Ishikawa (cell line): ENCODE measurements around the gene SPRY4.

Experiments used
- CEBPB ChIP-seq: IDR thresholded peaks from 2 replicates; pipeline ENCODE4 v1.6.1; 2012
- CREB1 ChIP-seq: IDR thresholded peaks from 2 replicates; pipeline ENCODE4 v1.6.1; 2012; ENCODE audit warnings: low read depth
- EGR1 ChIP-seq: IDR thresholded peaks from 2 replicates; pipeline ENCODE4 v1.6.1; 2012
- EP300 ChIP-seq: IDR thresholded peaks from 2 replicates; pipeline ENCODE4 v1.6.1; 2012; ENCODE audit warnings: borderline replicate concordance
- FOXM1 ChIP-seq: IDR thresholded peaks from 2 replicates; pipeline ENCODE4 v1.6.1; 2012; ENCODE audit warnings: low read depth, borderline replicate concordance
- MAX ChIP-seq: IDR thresholded peaks from 2 replicates; pipeline ENCODE4 v1.6.1; 2012
- NFIC ChIP-seq: IDR thresholded peaks from 2 replicates; pipeline ENCODE4 v1.6.1; 2012
- RAD21 ChIP-seq: IDR thresholded peaks from 2 replicates; pipeline ENCODE4 v1.6.1; 2012; ENCODE audit warnings: low read depth
- REST ChIP-seq: IDR thresholded peaks from 2 replicates; pipeline ENCODE4 v1.6.1; 2012; ENCODE audit warnings: low read depth, mild to moderate bottlenecking
- TAF1 ChIP-seq: IDR thresholded peaks from 2 replicates; pipeline ENCODE4 v1.6.1; 2012; ENCODE audit warnings: low read depth, mild to moderate bottlenecking
- TCF12 ChIP-seq: IDR thresholded peaks from 2 replicates; pipeline ENCODE4 v1.6.1; 2012; ENCODE audit warnings: low read depth
- TEAD4 ChIP-seq: IDR thresholded peaks from 2 replicates; pipeline ENCODE4 v1.6.1; 2012
- USF1 ChIP-seq: IDR thresholded peaks from 2 replicates; pipeline ENCODE4 v1.6.1; 2012
- YY1 ChIP-seq: IDR thresholded peaks from 2 replicates; pipeline ENCODE4 v1.6.1; 2012; ENCODE audit warnings: low read depth
- ZBTB7A ChIP-seq: IDR thresholded peaks from 2 replicates; pipeline ENCODE4 v1.6.1; 2012; ENCODE audit warnings: low read depth

Gene SPRY4

GRCh38 chr5:142360607-142361120 is 35.8 kb upstream of the SPRY4 start:
- TF ChIP-seq REST (no peak), FOXM1 (no peak), YY1 (no peak), TEAD4 (no peak)

- no peak for TF ChIP-seq NFIC
- TF ChIP-seq REST = no peak
- no peak for TF ChIP-seq TEAD4
- TF ChIP-seq CREB1 = no peak
- TF ChIP-seq TAF1 = no peak
- no peak for TF ChIP-seq ZBTB7A
- no peak for TF ChIP-seq YY1
- no peak for TF ChIP-seq CEBPB
- no peak for TF ChIP-seq EGR1
- TF ChIP-seq USF1 = no peak
- no peak for TF ChIP-seq RAD21
- no peak for TF ChIP-seq MAX
- no peak for TF ChIP-seq TCF12
- TF ChIP-seq FOXM1 = no peak
- TF ChIP-seq EP300 = no peak
Observed at GRCh38 chr5:142360051-142360498, 35.3 kb upstream of the SPRY4 start.

GRCh38 chr5:142358648-142359047 is 33.8 kb upstream of the SPRY4 start:
- TF ChIP-seq FOXM1 = no peak
- no peak for TF ChIP-seq NFIC
- no peak for TF ChIP-seq USF1
- TF ChIP-seq TAF1 = no peak
- TF ChIP-seq EGR1 = no peak
- no peak for TF ChIP-seq MAX
- TF ChIP-seq CEBPB = no peak
- TF ChIP-seq CREB1 = no peak
- TF ChIP-seq RAD21 = no peak
- no peak for TF ChIP-seq TCF12
- no peak for TF ChIP-seq ZBTB7A
- TF ChIP-seq REST = no peak
- TF ChIP-seq TEAD4 = no peak
- TF ChIP-seq YY1 = no peak
- no peak for TF ChIP-seq EP300

GRCh38 chr5:142358121-142358520 is 33.3 kb upstream of the SPRY4 start:
- TF ChIP-seq CREB1 (no peak), NFIC (no peak), YY1 (no peak), EP300 (no peak), ZBTB7A (no peak)
